Right renal pelvis (tissue), 4 donors: ENCODE results near the gene PGGHG. TPM values are rescaled to one million over a fixed set of nuclear protein-coding genes. Genes with fewer than 3 reads are reported as not detected.

Experiments
- DNase-seq, 4 donors: peaks; one replicate each; pipeline ENCODE4 v3.0.0-alpha.2; 2013; ENCODE audit warnings: low read depth in 4 of 4, low spot score in 3 of 4, missing footprints in 1 of 4
- polyA plus RNA-seq, 4 donors: library from polyadenylated mRNA; unstranded; fragments of 120-200 nt; gene quantifications; one replicate each; pipeline ENCODE4 v1.2.1, GENCODE V29; 2013; ENCODE audit not compliant: insufficient read length in 4 of 4

Gene PGGHG
- polyA plus RNA-seq, result 10 to 100 TPM; 14.8 to 25.7 (median 19.4) TPM

- DNase-seq, result no peak
These were observed at the start of gene PGGHG for GRCh38 chr11:288478-289397. TSS of gene PGGHG (plus strand) at chr11:289126. CDS start at chr11:289817, 691 bp downstream.

- no peak for DNase-seq
These were observed 48.6 kb upstream of the PGGHG start for GRCh38 chr11:240315-240714.

GRCh38 chr11:241634-242033 is 47.3 kb upstream of the PGGHG start:
- DNase-seq, result no peak

GRCh38 chr11:244376-244775 is 44.5 kb upstream of the PGGHG start:
- DNase-seq, result no peak

GRCh38 chr11:249062-249461 is 39.9 kb upstream of the PGGHG start:
- DNase-seq, result no peak

GRCh38 chr11:250274-250673 is 38.7 kb upstream of the PGGHG start:
- no peak for DNase-seq

- no peak for DNase-seq
These were observed 38.1 kb upstream of the PGGHG start for GRCh38 chr11:250740-251299.

- no peak for DNase-seq
These were observed 37.4 kb upstream of the PGGHG start for GRCh38 chr11:251550-251949.

GRCh38 chr11:252666-253065 is 36.3 kb upstream of the PGGHG start:
- no peak for DNase-seq

- DNase-seq, result no peak
These were observed 35.6 kb upstream of the PGGHG start for GRCh38 chr11:253160-253885.

GRCh38 chr11:253886-254270 is 35.0 kb upstream of the PGGHG start:
- DNase-seq, result no peak

GRCh38 chr11:255176-255575 is 33.8 kb upstream of the PGGHG start:
- no peak for DNase-seq

GRCh38 chr11:255816-256215 is 33.1 kb upstream of the PGGHG start:
- no peak for DNase-seq

GRCh38 chr11:256952-257737 is 31.8 kb upstream of the PGGHG start:
- no peak for DNase-seq

- no peak for DNase-seq
These were observed 31.0 kb upstream of the PGGHG start for GRCh38 chr11:257766-258493.

GRCh38 chr11:259413-259812 is 29.5 kb upstream of the PGGHG start:
- no peak for DNase-seq

- DNase-seq, result no peak
These were observed 27.3 kb upstream of the PGGHG start for GRCh38 chr11:261624-262023.

GRCh38 chr11:266676-267439 is 22.1 kb upstream of the PGGHG start:
- DNase-seq, result no peak

GRCh38 chr11:267491-267994 is 21.4 kb upstream of the PGGHG start:
- DNase-seq, result no peak
